Kidney glomerular epithelial cell (primary cell): ENCODE results near the gene ZNF384.
A peak's percentile ranks its signal among the peaks of the same experiment; 100 is the strongest.

Experiments used
- DNase-seq: peaks from one replicate; lab custom pipeline; 2025; lab: John Stamatoyannopoulos, UW

Gene ZNF384

DNA sequence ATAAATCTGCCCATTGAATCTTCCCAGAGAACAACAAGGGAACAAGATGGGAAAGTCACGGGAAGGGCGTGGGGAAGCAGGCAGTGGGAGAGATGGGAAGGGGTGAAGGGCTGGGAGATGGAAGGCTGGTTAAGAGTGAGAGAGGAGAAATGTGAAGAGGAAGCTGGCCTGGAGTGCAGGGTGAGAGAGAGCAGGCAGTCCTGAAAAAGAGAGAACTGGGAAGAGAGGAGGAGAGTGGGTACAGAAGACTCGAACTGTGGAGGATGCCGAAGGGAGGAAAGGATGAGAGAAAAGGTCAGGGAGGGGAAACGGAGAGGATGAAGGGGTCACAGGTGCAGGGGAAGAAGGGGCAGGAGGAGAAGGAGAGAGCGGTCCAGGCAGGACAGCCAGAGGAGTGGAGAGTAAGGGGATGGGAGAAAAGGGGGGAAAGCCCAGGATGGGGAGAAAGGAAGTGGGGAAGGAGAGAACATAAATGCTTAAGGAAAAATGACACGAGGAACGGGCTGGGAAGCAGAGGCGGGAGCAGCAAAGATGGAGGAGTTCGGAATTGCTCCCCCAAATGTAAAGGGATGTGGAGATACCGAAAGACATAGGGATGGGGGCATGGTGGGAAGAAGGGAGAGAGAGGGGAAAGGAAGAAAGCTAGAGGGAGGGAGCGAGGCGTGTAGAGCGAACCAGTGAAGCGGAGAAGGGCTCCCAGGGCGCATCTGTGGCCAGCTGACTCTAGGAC lies 10.2 kb upstream of the ZNF384 start:
- DNase-seq: no peak

DNA sequence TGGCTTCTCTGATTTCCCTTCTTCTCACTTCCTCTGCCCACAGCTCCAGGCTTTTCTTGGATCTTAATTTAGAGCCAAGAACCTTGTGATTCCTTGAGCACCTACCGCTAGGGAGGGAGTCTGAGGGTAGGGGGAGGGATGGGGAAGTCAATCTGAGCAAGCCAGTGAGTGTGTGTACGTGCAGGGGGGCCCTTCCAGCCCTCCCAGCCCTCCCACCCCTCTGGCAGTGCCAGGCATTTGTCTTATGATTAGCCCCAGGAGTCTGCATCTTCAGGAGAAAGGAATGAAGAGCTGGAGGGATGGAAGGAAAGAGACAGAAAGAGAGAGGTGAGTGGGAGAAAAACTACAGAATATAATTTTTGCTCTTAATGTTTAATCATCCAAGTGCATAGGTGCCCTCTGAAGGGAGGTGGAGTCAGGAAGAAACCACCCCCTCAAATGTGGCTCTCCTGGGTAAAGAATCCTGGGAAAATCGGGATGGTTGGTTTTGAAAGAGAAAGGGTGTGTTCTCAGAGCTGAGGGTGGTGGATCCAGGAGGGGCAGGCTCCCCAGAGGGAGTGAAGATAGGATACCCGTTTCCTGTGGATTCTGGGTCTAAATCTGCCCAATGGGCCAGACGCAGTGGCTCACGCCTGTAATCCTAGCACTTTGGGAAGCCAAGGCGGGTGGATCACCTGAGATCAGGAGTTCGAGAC lies 9.3 kb upstream of the ZNF384 start:
- no peak for DNase-seq

DNA sequence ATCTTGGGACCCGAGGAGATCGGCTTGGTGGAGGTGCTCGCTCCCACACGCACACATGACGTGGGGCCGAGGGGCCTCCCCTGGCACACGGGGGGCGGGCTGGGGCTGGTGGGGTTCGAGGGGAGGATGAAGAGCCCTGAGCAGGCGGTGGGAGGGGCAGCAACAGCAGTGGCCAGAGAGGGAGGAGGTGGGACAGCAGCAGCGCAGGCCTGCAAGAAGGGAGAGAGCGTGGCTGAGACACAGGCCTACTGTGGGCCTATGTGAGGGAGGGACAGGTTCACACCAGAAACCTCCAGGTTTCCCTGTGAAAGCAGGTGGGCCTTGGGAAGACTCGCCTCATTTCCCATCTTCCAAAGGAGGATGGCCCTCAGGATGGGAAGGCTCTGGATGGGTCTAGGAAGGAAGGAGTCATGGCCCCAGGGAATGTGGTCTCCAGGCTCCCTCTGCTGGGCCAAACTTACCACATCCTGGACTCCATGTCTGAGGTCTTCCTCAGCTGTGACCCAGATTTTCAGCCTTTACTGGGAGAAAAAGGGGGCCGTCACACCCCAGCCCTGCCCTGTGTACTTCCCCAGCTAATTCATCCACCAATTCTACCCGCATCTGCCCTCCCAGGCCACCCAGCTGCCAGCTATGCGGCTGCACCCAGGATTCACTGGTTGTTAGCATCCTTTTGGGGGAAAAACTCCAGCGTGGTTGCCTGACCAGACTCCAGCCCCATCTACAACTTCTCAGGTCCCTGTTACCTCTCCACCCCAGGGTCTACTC lies 8.6 kb upstream of the ZNF384 start:
- peak; percentile 55 for DNase-seq

DNA sequence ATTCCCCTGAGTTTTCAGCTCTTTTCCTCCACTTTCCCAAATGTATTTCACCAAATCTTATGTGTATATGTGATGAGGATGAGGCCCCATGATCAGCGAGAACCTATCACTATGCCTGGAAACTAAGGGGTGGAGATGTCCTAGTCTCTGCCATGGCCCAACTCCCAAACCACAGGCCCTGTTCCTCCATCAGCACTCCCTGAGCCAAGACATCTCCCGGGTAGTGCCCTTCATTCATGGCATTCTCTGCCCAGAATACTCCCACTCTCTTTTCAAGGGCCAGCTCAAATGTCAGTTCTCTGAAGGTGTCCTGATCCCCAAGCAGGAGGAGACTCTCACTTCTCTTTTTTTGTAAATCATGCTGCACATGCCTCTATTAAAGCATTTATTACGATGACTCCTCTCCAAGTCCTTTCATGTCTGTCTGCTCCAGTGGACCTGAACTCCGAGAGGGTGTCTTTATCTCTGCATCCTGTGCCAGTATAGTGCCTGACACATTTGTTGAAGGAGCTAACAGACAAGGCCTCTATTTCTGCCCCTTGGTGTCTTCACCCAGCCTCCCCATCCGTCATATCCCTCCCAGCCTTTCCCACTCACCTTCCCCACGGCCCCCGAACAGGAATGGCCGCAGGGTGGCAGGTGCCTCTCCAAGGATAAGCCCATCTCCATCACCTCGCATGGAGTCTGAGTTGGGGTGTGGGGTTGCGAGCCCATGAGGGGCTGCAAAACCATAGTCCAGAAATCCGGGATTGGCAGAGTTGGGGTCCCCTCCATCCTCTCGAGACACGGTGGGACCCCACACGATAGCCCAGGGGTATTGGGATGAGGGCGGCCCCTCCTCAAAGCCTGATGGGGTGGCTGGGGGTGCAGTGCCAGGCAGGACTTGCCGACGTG lies 7.8 kb upstream of the ZNF384 start:
- DNase-seq: peak; percentile 83

DNA sequence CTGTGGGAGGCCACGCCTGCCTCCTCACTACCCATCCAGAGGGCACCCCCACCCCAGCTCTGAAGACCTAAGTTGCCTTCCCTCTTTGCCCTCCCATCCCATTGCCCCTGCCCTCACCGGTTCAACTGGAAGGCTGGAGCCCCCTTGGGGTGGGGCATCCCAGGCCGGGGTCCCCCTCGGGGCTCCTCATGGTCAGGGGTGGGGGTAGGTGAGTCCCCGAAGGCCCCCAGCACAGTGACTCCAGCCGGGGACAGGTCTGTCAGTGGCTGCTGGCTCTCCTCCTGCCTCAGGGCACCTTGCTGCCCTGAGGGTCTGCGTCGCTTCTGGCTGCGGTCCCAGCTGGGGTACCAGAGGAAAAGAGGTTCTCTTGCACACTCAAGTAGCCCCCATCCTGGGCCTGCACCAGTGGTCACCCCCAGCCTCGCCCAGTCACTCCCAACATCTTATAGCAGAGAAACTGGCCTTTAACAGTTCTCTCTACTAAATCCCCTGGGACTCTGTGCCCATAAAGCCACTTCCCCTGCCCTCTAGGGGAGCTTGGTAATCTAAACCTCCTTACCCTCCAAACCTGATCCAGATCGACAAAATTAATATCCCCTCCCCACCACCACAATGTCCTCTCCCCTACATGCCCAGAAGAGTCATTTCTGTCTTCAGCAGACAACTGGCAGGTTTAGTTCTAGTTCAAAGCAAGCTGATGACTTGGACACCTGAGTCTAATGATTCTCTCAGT lies 6.3 kb upstream of the ZNF384 start:
- no peak for DNase-seq

DNA sequence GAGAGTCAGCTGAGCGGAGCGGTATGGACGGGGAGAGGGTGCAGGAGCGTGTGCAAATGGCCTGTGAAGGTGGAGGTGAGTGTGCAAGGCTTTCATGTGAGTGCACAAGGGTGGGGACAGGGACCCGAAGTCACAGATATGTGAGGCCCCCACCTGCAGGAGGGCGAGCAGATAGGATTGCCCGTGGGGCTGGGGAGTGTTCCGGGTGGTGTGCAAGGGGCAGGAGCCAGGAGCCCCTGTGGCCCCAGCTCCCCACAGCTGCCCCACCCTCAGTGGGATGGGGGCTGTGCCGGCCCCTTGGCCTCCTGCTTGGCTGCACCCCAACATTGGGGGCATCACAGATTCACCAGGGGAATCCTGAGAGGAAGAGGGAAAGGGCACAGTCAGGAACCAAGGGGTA lies 5.5 kb upstream of the ZNF384 start:
- DNase-seq: no peak

DNA sequence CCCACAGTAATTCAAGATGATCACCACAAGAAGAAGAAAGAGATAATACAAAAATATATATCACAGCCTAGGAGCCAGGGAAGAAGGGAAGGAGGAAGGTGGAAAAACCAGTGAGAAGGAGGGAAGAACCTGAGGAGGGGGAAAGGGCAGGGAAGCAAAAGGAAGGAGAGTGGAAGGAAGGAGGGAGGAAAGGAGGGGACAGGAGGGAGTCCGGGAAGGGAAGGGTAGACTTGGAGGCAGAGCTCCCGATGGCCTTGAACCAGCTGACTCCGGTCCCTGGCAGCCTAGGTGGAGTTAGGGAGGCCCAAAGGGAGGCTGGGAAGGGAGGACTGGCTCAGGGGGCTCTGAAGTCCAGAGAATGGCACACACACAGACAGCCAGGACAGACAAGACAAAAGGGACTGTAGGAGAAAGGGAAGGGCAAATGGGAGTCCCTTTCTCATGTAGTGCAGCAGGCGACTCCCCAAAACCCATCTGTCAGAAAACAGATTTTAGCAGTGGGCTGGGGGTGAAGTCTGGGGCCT lies 4.7 kb upstream of the ZNF384 start:
- no peak for DNase-seq

DNA sequence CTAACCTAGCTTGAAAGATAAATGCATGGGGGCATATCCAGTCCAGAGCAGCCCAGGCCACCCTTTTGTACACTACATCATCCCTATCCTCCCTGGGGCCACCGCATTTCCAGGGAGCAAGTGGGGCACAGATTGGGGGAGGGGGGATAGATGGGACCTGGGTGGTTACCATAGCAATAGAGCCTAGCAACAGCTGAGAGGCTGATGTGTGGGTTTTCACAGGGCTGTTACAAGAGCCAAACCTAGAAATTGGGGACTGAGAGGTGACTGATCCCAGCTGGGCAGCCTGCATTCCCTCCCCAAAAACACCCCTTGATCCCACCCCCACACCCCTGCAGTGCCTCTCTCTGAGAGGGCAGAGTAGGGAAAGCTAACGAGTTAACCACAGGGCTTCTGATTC lies 3.7 kb upstream of the ZNF384 start:
- DNase-seq: no peak

DNA sequence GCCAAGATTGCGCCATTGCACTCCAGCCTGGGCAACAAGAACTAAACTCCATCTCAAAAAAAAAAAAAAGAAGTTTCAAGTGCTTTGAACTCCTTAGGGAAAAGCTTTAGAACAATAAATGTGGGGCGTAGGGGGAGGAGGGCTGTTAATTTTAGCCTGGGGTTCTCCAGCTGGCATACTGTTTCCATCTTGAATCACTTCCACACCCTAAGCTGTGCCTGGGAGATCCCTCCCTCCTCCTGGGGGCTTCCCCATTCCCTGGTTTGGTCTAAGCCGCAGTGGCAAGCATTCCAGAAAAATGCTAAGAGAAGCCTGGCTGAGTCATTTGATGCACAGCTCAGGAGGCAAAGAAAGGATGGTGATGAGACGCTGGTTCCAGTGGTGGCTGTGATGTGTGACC lies 2.3 kb upstream of the ZNF384 start:
- DNase-seq: no peak

DNA sequence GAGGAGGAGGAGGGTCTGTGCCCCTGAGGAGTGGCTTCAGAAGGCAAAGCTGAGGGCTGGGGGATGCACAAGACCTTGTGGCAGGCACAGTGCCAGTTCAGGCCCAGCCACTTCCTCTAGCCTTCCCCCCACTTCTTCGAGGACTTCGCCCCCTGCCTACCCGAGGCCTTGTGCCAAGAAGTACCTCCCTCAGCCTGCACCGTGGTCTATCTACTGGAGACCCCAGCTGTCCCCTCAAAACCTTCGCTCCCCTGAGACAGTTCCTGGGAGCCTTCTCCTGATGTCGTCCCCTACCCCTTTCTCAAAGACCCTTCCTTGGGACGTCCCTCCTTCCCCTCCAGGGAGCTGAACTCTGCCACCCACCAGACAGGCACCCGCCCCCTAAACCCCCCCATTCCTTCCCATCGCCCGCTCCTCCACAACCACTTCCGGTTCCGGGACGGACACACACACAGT lies 604 bp downstream of the ZNF384 start:
- DNase-seq: no peak

DNA sequence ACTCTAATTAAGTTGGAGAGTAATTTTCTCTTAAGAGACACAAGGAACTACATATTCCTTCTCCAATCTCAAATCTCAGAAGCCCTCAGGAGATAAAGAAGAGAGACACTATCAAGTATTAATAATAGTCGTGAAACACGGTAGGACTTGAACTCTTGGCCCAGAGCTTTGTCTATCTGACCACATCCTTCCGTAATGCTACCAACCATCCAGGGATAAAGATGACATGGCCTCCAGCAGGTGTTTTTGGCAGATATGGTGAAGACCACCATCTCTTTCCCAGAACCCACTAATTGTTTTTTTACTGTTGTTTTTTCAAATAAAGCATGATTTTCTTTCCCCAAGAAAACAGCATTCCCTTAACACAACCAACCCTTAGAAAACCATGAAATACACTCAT lies 3.4 kb downstream of the ZNF384 start:
- no peak for DNase-seq

DNA sequence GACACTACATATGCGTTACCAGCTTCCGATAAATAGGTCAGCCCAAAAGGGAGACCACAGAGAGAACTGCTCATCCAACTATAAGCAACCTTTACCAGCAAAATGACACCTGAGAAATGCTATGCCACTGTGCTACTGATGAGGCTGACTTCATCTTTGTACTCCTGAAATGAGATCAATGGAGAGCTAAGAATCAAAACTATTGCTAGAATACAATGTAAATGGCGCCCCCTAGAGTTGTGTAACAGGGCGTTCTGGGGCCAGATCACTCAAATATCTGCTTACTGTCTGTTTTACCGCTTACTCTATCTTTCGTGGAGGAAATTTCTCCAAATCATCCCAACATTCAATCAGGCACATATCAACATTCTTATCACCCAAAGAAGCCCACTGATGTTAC lies 4.6 kb downstream of the ZNF384 start:
- no peak for DNase-seq

DNA sequence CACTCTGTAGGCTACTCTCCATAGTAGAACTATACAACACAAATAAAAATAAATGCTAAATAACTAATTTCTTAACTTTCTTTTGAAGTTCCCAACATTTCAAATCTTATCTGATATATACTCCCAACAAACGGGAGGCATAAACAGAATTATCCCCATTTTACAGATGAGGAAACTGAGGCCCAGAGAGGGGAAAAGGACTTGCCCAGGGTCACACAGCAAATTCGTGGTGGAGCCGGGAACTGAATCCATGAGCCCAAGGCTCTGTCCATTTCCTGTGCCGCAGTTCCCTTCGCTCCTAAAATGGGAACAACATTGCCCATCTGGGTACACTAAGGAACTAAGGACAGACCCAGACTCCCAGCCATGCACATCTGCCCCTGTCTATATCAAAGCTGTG lies 12.2 kb downstream of the ZNF384 start:
- DNase-seq: no peak

DNA sequence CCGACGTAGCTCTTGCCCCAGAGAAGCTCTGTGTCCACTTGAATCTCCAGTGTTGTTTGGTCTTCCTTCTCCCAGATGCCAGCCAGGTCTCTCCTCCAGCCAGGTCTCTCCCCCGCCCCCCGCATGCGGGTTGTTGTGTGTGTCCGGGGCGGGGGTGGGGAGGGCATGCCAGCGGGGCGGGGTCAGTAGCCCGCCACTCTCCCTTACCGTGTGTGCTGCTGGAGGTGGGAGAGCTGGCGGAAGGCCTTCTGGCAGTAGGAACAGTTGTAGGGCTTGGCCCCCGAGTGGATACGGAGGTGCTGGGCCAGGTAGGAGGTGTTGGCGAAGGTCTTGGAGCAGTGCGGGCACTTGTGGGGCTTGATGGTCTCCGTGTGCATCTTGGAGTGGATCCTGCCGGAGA lies 17.0 kb downstream of the ZNF384 start:
- no peak for DNase-seq

DNA sequence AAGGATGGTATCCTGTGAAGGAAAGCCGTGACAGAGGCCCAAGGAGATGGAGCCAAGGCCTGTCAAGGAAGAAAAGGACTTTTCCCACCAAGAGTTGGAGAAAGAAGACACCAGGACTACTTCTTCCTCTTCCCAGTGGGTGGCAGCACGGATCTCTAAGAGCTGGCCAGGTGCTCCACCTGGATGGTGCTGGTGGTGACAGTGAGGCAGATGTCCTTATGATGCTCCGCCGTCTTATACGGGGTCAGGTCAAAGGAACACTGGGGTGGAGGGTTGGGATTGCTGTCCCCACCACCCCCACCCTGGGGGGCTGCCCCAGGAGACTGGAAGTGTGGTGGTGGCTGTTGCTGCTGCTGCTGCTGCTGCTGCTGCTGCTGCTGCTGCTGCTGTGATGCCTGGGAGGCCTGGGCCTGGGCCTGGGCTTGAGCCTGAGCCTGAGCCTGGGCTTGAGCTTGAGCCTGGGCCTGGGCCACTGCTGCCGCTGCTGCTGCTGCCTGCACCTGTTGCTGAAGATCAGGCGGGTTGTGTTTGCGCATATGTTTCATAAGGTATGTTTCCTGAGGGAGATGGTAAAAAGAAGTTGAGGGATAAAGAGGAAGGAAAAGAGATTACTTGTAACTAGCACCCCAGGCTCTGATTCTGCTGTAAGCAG lies 21.5 kb downstream of the ZNF384 start:
- DNase-seq: no peak

DNA sequence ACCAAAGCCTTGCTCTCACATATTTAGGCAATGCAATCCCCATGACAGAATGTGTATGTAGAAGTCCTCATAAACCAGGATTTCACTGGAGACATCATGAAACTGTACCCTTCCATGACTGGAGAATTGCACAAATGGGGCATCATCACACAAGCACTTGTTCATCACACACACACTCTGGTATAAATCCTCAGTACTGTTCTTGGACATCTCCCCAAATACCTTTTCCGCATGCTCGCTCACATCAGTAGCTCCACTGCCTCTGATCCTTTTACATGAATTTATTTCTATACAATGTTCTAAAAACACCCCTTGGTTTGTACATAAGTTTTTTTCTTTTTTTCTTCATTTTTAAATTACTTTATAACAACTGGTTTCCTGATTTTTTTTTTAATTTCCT lies 23.0 kb downstream of the ZNF384 start:
- peak; percentile 6 for DNase-seq

DNA sequence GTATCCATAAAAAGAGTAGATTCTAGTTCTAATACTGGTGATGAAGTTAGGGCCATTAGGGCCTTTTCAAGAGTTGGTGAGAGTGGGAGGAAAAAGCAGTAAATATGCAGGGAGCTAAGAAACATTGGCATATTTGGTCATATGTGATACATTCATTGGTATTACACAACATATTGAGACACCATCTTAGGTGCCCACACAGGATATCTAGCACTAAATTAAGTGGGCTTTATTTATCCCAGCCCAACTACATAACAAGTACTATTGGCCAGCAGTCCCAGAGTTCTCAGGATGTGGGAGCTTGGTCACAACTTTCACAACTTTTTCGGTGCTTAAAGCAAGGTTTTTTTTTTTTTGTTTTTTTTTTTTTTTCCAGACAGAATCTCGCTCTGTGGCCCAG lies 24.3 kb downstream of the ZNF384 start:
- DNase-seq: no peak

DNA sequence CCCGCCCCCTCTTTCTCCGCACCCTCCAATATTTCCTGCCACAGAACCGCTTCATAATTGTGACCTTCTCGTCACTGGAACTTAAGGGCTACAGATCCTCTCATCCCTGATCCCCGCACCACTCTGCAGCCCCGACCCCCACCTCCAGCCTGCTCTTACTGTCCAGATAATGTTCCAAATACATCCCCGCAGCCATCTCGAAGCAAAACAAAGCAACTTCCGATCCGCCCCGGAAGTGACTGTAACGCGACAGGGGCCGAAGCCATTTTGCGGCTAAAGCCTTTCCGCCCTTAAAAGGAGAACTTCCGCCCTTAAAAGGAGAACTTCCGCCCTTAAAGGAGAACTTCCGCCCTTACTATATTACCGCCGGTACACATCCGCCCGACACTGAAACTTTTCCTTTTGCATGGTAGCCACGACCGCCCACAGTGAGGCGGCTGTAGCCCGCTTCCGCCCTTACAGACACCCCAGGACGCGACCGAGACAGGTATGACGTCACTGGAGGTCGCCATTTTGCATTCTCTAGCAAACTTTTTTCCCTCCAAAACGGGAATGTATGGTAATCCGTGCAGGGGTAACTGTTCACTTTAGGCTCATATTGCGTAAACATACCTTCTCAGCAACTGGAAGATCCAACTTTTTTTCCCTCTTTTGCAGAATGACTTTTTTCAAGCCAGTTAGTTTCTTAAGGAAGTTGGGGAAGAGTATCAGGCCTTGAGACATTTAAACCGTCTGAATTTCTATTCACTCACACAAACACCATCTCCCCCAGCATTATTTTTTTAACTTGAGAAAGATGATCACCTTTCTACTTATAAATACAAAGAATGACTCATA lies 26.1 kb downstream of the ZNF384 start, which contains the start of gene ING4:
Gene ING4, minus strand, starts transcription at position 214 of the 837 bp plus-strand sequence. Its CDS starts 18 bp downstream, at position 196.
- peak; percentile 99 for DNase-seq

DNA sequence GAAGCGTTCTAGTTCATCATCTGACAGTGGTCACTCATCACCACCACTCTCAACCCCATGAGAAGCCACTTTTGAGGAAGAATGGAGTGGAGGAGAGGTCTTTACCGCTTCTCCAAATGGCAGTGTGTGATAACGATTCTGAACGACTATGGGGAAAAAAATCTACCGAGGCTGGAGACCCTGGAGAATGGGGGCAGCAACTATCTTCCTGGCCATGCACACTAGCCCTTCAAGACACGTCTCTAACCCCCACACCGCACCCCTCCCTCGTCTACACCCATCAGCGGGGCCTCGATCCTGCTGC lies 26.6 kb downstream of the ZNF384 start:
- DNase-seq: no peak

DNA sequence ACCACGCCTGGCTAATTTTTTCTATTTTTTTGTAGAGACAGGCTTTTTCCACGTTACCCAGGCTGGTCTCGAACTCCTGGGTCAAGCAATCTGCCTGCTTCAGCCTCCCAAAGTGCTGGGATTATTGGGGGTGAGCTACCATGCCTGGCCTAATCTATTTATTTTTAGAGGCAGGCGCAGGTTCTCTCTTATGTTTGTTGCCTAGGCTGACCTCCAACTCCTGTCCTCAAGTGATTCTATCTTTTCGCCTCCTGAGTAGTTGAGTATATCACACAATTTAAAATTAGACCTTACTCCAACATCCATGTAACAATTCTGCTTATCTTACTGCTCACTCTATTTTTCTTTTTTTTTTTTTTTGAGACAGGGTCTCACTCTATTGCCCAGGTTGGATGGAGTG lies 35.2 kb downstream of the ZNF384 start:
- no peak for DNase-seq
